HG03521 (cell line): Measurements from ENCODE around the gene VWA1.
"Not testable (repeated sequence)": the region's sequence is repeated elsewhere in the genome, so short reads cannot be mapped to it uniquely, and the experiment has no call there.

Source experiments
- ATAC-seq: cut with Tn5 transposase; IDR thresholded peaks from one replicate; pipeline ENCODE4 v1.9.1; 2021; ENCODE audit warnings: mild to moderate bottlenecking, moderate library complexity; ENCODE audit not compliant: unreplicated experiment

The VWA1 gene

DNA sequence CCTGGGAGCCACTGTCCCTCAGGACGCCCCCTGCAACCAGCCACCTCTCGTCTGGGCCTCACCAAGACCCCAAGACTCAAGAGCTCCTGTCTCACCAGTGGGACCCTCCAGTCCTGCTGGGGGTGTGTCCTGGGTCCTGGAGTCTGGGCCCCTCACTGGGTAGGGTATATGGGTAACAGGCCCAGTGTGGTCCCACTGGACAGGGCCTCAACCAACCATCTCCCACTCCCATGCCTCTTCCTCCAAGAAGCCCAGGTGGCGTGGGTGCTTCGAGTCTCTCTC lies 725 bp upstream of the VWA1 start:
- ATAC-seq, result no peak

GRCh38 chr1:1435911-1436629 lies 580 bp downstream of the VWA1 start:
- no peak for ATAC-seq

DNA sequence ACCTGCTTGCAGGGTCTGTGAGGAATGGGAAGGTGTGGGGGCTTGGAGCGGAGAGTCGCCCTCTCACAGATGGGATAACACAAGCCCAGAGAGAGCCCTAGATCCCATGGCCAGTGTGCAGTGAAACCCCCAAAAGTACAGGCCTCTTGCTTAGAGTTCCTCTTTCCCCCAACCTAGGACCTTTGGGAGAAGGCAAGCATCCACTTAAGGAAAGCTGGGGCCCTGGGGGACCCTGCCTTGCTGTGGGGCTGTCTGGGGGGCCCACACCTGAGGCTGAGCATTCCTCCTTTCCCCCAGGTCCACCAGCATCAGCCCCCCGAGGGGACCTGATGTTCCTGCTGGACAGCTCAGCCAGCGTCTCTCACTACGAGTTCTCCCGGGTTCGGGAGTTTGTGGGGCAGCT lies 1.1 kb downstream of the VWA1 start:
- no peak for ATAC-seq

GRCh38 chr1:1437033-1437903 lies 1.8 kb downstream of the VWA1 start:
- ATAC-seq, result no peak

GRCh38 chr1:1437904-1438376 lies 2.5 kb downstream of the VWA1 start:
- ATAC-seq, result peak; percentile 42

DNA sequence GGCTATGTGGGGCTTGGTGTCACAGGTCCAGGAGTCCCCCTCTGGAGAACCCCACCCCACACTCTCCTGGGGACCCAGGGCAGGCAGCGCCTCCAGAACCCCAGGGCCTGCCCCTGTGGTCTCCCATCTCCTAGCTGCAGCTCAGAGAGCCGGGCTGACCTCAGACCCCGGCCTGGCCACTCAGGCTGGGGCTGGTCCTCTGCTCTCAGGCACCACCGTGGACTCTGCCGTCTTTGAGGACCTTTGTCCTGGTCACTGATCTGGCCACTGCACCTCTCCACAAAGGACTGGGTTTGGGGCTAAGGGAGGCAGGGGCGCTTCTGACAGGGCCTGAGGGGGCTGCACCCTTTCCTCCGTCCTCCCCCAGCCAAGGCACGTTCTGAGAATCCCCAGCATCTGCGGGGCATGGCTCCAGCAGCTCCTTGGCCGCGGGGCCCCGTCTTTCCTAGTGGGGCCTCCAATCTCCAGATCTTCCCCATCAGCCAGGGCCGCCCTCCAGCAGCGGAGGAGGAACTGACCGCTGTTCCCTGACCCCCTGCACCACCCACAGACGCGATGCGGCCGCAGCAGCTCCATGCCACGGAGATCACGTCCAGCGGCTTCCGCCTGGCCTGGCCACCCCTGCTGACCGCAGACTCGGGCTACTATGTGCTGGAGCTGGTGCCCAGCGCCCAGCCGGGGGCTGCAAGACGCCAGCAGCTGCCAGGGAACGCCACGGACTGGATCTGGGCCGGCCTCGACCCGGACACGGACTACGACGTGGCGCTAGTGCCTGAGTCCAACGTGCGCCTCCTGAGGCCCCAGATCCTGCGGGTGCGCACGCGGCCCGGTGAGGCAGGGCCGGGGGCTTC lies 3.3 kb downstream of the VWA1 start:
- ATAC-seq, result no peak

DNA sequence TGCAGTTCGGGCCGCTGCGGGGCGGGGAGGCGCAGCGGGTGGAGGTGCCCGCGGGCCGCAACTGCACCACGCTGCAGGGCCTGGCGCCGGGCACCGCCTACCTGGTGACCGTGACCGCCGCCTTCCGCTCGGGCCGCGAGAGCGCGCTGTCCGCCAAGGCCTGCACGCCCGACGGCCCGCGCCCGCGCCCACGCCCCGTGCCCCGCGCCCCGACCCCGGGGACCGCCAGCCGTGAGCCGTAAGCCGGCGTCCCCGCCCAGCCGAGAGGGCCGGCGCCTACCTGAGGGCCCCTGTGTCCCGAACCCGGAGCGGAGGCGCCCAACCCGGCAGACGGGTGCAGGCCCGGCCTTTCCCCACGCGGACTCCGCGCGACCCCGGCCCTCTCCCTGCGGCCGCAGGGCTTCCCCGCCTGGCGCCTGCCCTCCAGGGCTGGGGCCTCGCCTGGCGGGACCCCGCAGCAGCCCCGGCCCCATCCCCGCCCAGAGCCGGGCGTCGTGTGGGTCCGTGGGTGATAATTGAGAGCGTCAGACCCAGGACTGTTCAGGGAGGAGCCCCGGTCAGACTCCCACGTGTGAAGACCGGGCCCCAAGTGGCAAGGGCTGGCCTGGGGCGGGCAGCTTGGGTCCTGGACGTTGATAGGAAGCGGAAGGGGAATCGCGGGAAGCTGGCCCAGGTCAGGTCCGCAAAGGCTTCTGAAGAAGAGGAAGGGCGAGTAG lies 4.2 kb downstream of the VWA1 start:
- ATAC-seq, result no peak

- no peak for ATAC-seq
These were observed 4.9 kb downstream of the VWA1 start for GRCh38 chr1:1440262-1441001.

DNA sequence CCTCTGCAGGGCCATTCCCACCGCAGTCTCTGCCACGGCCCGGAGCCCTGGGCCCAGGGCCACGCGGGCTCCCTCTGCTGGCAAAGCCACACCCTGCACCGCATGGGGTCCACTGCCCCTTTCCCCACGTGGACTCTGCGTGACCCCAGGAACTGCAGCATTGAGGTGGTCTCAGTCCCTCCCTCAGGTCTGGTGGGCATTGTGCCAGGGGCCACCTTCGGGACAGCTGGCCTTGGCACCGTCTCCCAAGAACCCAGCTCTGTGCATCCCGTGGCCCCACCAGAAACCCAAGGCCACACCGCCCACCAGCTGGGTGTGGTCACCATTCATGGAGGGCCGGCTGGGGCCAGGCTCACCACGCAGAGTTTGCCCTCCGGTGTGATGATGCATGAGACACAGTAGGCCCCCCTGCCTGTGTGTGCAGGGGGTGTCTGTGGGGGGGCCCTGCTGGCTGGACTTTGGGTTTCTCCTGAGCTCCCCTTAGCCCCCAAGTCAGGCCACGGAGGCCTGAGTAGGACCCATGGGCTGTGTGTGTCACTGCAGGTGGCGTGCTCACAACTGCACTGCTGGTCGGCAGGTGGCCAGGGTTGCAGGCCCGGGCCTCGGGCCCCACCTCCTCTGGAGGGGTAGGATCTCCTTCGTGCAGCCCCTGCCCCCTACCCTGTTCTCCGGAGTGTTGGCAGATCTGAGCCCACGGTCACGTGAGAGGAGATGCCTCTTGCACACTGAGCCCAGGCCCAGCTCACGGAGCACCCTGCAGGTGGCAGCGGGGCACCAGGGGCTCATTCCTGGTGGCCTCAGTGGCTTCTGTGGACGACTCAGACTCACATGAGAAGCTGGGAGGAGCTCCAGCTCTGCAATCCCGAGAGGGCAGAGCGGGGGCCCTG lies 5.8 kb downstream of the VWA1 start:
- no peak for ATAC-seq

GRCh38 chr1:1442069-1442770 lies 6.7 kb downstream of the VWA1 start:
- no peak for ATAC-seq

DNA sequence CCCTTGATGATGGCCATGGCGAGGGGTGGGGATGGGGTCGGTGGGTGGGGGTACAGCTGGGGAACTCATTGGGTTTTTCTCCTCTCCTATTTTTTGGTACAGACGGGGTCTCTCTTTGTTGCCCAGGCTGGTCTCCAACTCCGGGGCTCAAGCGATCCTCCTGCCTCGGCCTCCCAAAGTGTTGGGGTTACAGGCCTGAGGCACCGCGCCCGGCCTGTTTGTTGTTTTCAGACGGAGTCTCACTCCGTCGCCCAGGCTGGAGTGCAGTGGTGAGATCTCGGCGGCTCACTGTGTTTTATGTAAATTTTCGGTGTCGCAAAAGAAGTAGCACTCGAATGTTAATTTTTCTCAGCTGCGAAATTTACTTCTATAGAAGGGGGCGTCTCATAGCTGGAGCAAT lies 11.1 kb downstream of the VWA1 start:
- not testable (repeated sequence) for ATAC-seq

DNA sequence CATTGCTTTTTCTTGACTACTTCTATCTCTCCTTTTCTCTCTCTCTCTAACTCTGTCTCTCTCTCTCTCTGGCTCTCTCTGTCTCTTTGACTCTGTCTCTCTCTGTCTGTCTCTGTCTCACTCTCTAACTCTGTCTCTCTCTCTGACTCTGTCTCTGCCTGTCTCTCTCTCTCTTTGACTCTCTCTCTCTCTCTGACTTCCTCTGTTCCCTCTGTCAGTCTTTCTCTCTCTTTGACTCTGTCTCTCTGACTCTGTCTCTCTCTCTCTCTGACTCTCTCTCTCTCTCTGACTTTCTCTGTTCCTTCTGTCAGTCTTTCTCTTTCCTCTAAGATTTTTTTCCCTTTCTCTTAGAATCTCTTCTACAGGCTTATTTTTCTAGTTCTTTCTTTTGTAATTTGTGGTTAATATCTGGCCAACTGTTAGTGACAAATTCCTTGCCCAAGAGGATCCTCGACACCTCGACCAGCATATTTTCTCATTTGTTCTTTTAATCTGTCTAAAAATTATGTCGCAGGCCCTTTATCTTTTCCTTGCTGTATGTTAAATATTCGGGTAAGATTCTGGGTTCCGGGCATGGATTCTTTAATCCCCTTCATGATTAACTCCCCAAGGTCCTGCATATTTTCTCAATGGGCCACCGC lies 13.7 kb downstream of the VWA1 start, which contains the start of gene ATAD3C:
Gene ATAD3C (plus strand): TSS at position 591 of the 641 bp plus-strand sequence. CDS start 995 bp downstream, outside the sequence.
- ATAC-seq, result no peak

DNA sequence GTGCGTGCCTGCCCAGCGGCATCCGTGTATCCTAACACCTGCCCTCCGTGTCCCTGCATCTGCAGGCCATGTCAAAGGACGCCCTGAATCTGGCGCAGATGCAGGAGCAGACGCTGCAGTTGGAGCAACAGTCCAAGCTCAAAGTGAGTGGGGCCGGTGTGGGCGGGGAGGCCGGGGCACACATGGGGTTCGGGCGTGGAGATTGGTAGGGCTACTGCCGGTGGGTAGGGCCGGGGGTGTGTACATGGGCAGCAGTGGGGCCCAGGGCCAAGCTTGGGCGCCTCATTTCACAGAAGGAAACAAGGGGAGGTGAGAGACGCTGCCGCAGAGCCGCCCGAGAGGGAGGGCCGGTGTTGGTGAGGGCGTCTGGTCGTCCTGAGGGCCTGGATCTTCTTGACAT lies 15.1 kb downstream of the VWA1 start:
- ATAC-seq, result not testable (repeated sequence)

- no peak for ATAC-seq
These were observed 16.3 kb downstream of the VWA1 start for GRCh38 chr1:1451696-1452364.

GRCh38 chr1:1452365-1452739 lies 16.9 kb downstream of the VWA1 start:
- ATAC-seq, result not testable (repeated sequence)

GRCh38 chr1:1452882-1453281 lies 17.4 kb downstream of the VWA1 start:
- no peak for ATAC-seq
